Fibroblast of villous mesenchyme (primary cell): ENCODE measurements around the gene CFAP65. TPM values are rescaled to one million over a fixed set of nuclear protein-coding genes. Genes with fewer than 3 reads are reported as not detected.

Experiments used
- DNase-seq: peaks from one replicate; pipeline ENCODE4 v3.0.0-alpha.2; 2010; ENCODE audit warnings: low read depth
- H3K4me3 ChIP-seq: 2 replicates; pipeline ENCODE4 v1.5.1; 2011; ENCODE audit warnings: low read depth, mild to moderate bottlenecking, low read length
- CTCF ChIP-seq: IDR thresholded peaks from 2 replicates; pipeline ENCODE4 v1.5.1; 2012; ENCODE audit warnings: low read depth, mild to moderate bottlenecking, low read length; ENCODE audit not compliant: insufficient read depth
- total RNA-seq: library from RNA; depleted of rRNA; stranded (reverse); fragments of >200 nt; gene quantifications from 2 replicates; pipeline ENCODE4 v1.2.3, GENCODE V29; 2012

The CFAP65 gene
- total RNA-seq, 1 donor: not detected

- no peak for TF ChIP-seq CTCF
- DNase-seq: no peak
- H3K4me3 ChIP-seq: no peak overlapping the region
Observed at GRCh38 chr2:219056176-219056895, 15.0 kb upstream of the CFAP65 start.

GRCh38 chr2:219054956-219055903 lies 13.9 kb upstream of the CFAP65 start:
- no peak for TF ChIP-seq CTCF
- DNase-seq: no peak
- H3K4me3 ChIP-seq: no peak overlapping the region

GRCh38 chr2:219049282-219049681 lies 8.0 kb upstream of the CFAP65 start:
- DNase-seq: no peak
- H3K4me3 ChIP-seq: no peak overlapping the region
- no peak for TF ChIP-seq CTCF

- DNase-seq: peak; percentile 37
- H3K4me3 ChIP-seq: no peak overlapping the region
- no peak for TF ChIP-seq CTCF
Observed at GRCh38 chr2:219045937-219046550, 4.7 kb upstream of the CFAP65 start.

GRCh38 chr2:219042750-219043149 lies 1.4 kb upstream of the CFAP65 start:
- no peak overlapping the region for H3K4me3 ChIP-seq
- TF ChIP-seq CTCF: no peak
- no peak for DNase-seq

GRCh38 chr2:219042157-219042556 lies 841 bp upstream of the CFAP65 start:
- DNase-seq: no peak
- no peak for TF ChIP-seq CTCF
- H3K4me3 ChIP-seq: no peak overlapping the region
